Right lobe of liver (tissue), 6 donors: ENCODE results near the gene HNRNPLL. TPM values are rescaled to one million over a fixed set of nuclear protein-coding genes. Genes with fewer than 3 reads are reported as not detected.

Experiments
- ATAC-seq, 4 donors: fragments of 200-7000 bp; cut with Tn5 transposase; one replicate each; pipeline ENCODE4 v1.9.1; 2020; ENCODE audit warnings: mild to moderate bottlenecking in 4 of 4, moderate library complexity in 4 of 4
- DNase-seq, 3 donors: peaks; one replicate each; pipeline ENCODE4 v3.0.0-alpha.2; 2020
- H3K27ac ChIP-seq, 3 donors: fragments of 200-600 bp; one replicate each; pipeline ENCODE4 v1.8.0; 2022
- H3K27me3 ChIP-seq, 2 donors: fragments of 200-600 bp; one replicate each; pipeline ENCODE4 v1.8.0; 2022
- H3K36me3 ChIP-seq, 4 donors: fragments of 200-600 bp; sonication (generic) in 1 of 4; one replicate each; pipeline versions ENCODE4 v1.5.1 to v1.8.0; 2017 to 2022; ENCODE audit warnings: control low read depth in 1 of 4
- H3K4me1 ChIP-seq, 4 donors: fragments of 200-600 bp; sonication (generic) in 1 of 4; one replicate each; pipeline versions ENCODE4 v1.5.1 to v1.8.0; 2017 to 2022; ENCODE audit warnings: control low read depth in 1 of 4
- H3K4me3 ChIP-seq, 3 donors: fragments of 200-600 bp; one replicate each; pipeline ENCODE4 v1.8.0; 2022
- H3K9me3 ChIP-seq, 4 donors: fragments of 200-600 bp; sonication (generic) in 1 of 4; one replicate each; pipeline versions ENCODE4 v1.5.1 to v1.8.0; 2017 to 2022; ENCODE audit warnings: control low read depth in 1 of 4
- CTCF ChIP-seq, 4 donors: fragments of 200-600 bp in 3 of 4; fragments of 450-650 bp in 1 of 4; IDR thresholded peaks; one replicate each; pipeline versions ENCODE4 v1.5.1 to v1.8.0; 2016 to 2022; ENCODE audit warnings: antibody characterized with exemption in 4 of 4, mild to moderate bottlenecking in 2 of 4
- POLR2A ChIP-seq: fragments of 450-650 bp; IDR thresholded peaks from one replicate; pipeline ENCODE4 v1.6.1; 2017; ENCODE audit warnings: antibody characterized with exemption, mild to moderate bottlenecking
- WGBS: methylation state at CpG from one replicate; pipeline ENCODE4 v1.1.6; 2018; ENCODE audit warnings: low coverage, low lambda C conversion rate; ENCODE audit not compliant: insufficient coverage; ENCODE audit errors: missing lambda C conversion rate; 5-methylcytosine and 5-hydroxymethylcytosine counted together
- intact Hi-C, 2 donors: fragments of 100-400 bp; cut with DNase I; formaldehyde crosslinking; loops; one replicate each; pipeline versions ENCODE4 v1.11.2 to v1.14.1; 2022
- total RNA-seq, 6 experiments: library from RNA; depleted of rRNA in 2 of 6; stranded (reverse); fragments of >200 nt in 2 of 6; fragmentation: NEBNext Ultra II Directional in 3 of 6; extraction: Animal tissue kit (Norgen Biotek cat#: 25700) in 3 of 6; gene quantifications; one replicate each; pipeline versions ENCODE4 v1.1.0 to v1.2.4, GENCODE V29; 2016 to 2023
- donor health status: DM: no; HTN: yes; CAD: no.
- donor health status: DM: no; HTN: no; CAD: no.
- donor health status: DM: no; HTN: no; CAD: no.
- donor health status: DM: no; HTN: yes; CAD: no.
- donor health status: DM: no; HTN: yes; CAD: no.

Gene HNRNPLL
- total RNA-seq, 6 experiments from 2014 or later = 9.2 to 15.9 (median 13.9) TPM

GRCh38 chr2:38515155-38516074 lies 87.3 kb downstream of the HNRNPLL start:
- 75% methylated on average over 9 of the region's 26 CpGs for WGBS
- Histone ChIP-seq H3K4me1 (peaks cover 0 to under 1% (median 0%) of the 10 kb centered on the region in 4 donors), H3K27ac (no peak overlapping the region), H3K27me3 (no peaks in the 10 kb centered on the region), H3K4me3 (no peak overlapping the region), H3K9me3 (no peaks in the 10 kb centered on the region), H3K36me3 (no peaks in the 10 kb centered on the region)
- DNase-seq (no peak), ATAC-seq (no peak)
- TF ChIP-seq CTCF (IDR thresholded peaks at IDR 0.05) = no peak
- no peak for TF ChIP-seq POLR2A
- intact Hi-C loops = no loop called here

GRCh38 chr2:38514603-38515154 lies 88.0 kb downstream of the HNRNPLL start:
- intact Hi-C loops = no loop called here
- H3K27ac ChIP-seq = no peak overlapping the region

GRCh38 chr2:38512211-38512610 lies 90.5 kb downstream of the HNRNPLL start:
- H3K4me1 ChIP-seq = peaks cover 0 to 22% (median 5%) of the 10 kb centered on the region in 4 donors
- no peak overlapping the region for H3K27ac ChIP-seq
- ATAC-seq (no peak), DNase-seq (no peak)
- no peak overlapping the region for H3K4me3 ChIP-seq
- intact Hi-C loops = no loop called here
- WGBS = 96% methylated on average over 3 of the region's 3 CpGs
- no peaks in the 10 kb centered on the region for H3K27me3 ChIP-seq
- no peaks in the 10 kb centered on the region for H3K36me3 ChIP-seq
- no peak for TF ChIP-seq POLR2A
- TF ChIP-seq CTCF (IDR thresholded peaks at IDR 0.05) = no peak
- H3K9me3 ChIP-seq = no peaks in the 10 kb centered on the region

More at GRCh38 chr2:38514603-38515154, 88.0 kb downstream of the HNRNPLL start:
- H3K4me3 ChIP-seq = no peak overlapping the region
- no peaks in the 10 kb centered on the region for H3K9me3 ChIP-seq
- H3K27me3 ChIP-seq = no peaks in the 10 kb centered on the region
- no peaks in the 10 kb centered on the region for H3K36me3 ChIP-seq
- TF ChIP-seq POLR2A (no peak), CTCF (IDR thresholded peaks at IDR 0.05) (no peak)
- peaks cover 0 to 6% (median under 1%) of the 10 kb centered on the region in 4 donors for H3K4me1 ChIP-seq
- DNase-seq (no peak), ATAC-seq (no peak)
- 94% methylated on average over 2 of the region's 3 CpGs for WGBS

Other genes with a start within 250 kb of the HNRNPLL start
- gene ATL2, start 225.7 kb downstream of the HNRNPLL start, total RNA-seq = 10 to 100 TPM; 39.1 to 57.5 (median 46.3) TPM
- 10 to 100 TPM; 26.2 to 47.9 (median 36.7) TPM for gene GALM, start 63.2 kb upstream of the HNRNPLL start, total RNA-seq
- gene SRSF7, start 148.4 kb upstream of the HNRNPLL start, total RNA-seq = 10 to 100 TPM; 33.5 to 57.4 (median 44.4) TPM
- 10 to 100 TPM in 1 of 6 experiments, 1 to 10 TPM in 5; 5.8 to 10.5 (median 7.3) TPM for gene GEMIN6, start 175.3 kb upstream of the HNRNPLL start, total RNA-seq